Activated T-cell treated with anti-CD3 and anti-CD28 coated beads for 48 hours (primary cell): ENCODE results near the gene LUZP2.
"Not testable (repeated sequence)": the region's sequence is repeated elsewhere in the genome, so short reads cannot be mapped to it uniquely, and the experiment has no call there.

ENCODE experiments used
- DNase-seq: peaks from one replicate; pipeline ENCODE4 v3.0.0-alpha.2; 2020; ENCODE audit warnings: low read depth

The LUZP2 gene

GRCh38 chr11:24820541-24820940 is 323.7 kb downstream of the LUZP2 start:
- DNase-seq: no peak

GRCh38 chr11:24828938-24829605 is 332.2 kb downstream of the LUZP2 start:
- DNase-seq: no peak

GRCh38 chr11:24833573-24833972 is 336.7 kb downstream of the LUZP2 start:
- no peak for DNase-seq

GRCh38 chr11:24837112-24837511 is 340.3 kb downstream of the LUZP2 start:
- DNase-seq: no peak

GRCh38 chr11:24842308-24842707 is 345.5 kb downstream of the LUZP2 start:
- DNase-seq: no peak

GRCh38 chr11:24844406-24844805 is 347.6 kb downstream of the LUZP2 start:
- DNase-seq: no peak

- DNase-seq: no peak
These were observed 352.0 kb downstream of the LUZP2 start for GRCh38 chr11:24848857-24849256.

GRCh38 chr11:24855951-24856350 is 359.1 kb downstream of the LUZP2 start:
- DNase-seq: no peak

GRCh38 chr11:24859801-24860300 is 363.0 kb downstream of the LUZP2 start:
- DNase-seq: no peak

- no peak for DNase-seq
These were observed 364.6 kb downstream of the LUZP2 start for GRCh38 chr11:24861440-24861839.

- no peak for DNase-seq
These were observed 369.9 kb downstream of the LUZP2 start for GRCh38 chr11:24866743-24867142.

- DNase-seq: no peak
These were observed 373.2 kb downstream of the LUZP2 start for GRCh38 chr11:24870048-24870447.

GRCh38 chr11:24872186-24872585 is 375.3 kb downstream of the LUZP2 start:
- DNase-seq: no peak

- DNase-seq: no peak
These were observed 375.9 kb downstream of the LUZP2 start for GRCh38 chr11:24872651-24873311.

GRCh38 chr11:24880962-24881361 is 384.1 kb downstream of the LUZP2 start:
- no peak for DNase-seq

- no peak for DNase-seq
These were observed 388.8 kb downstream of the LUZP2 start for GRCh38 chr11:24885580-24886173.

GRCh38 chr11:24886880-24887619 is 390.2 kb downstream of the LUZP2 start:
- DNase-seq: no peak

- DNase-seq: no peak
These were observed 393.6 kb downstream of the LUZP2 start for GRCh38 chr11:24890426-24890825.

GRCh38 chr11:24891845-24892492 is 395.1 kb downstream of the LUZP2 start:
- not testable (repeated sequence) for DNase-seq

- no peak for DNase-seq
These were observed 399.4 kb downstream of the LUZP2 start for GRCh38 chr11:24896118-24896835.

GRCh38 chr11:24900514-24900913 is 403.7 kb downstream of the LUZP2 start:
- no peak for DNase-seq
